ENCODE data around the gene ACAD9. TPM values are rescaled to one million over a fixed set of nuclear protein-coding genes. Genes with fewer than 3 reads are reported as not detected.

ACAD9 gene
- total and polyA plus RNA-seq, 9 of the 15 experiments (the other 6 are each of a cell fraction or from before 2014, with no cell fraction given), result 10.2 to 32.6 (median 22.8) TPM

GRCh38 chr3:128867200-128868125 is 12.0 kb upstream of the ACAD9 start (continued):
- no peak for TF ChIP-seq DEAF1 (CRISPR knock-in tag; IDR thresholded peaks at IDR 0.05)
- no peak for TF ChIP-seq FOXP1 (CRISPR knock-in tag; IDR thresholded peaks at IDR 0.05)
- peak; percentile 66 for TF ChIP-seq CHD4 (IDR thresholded peaks at IDR 0.05; ENCODE audit: insufficient read depth, insufficient replicate concordance, low read depth, low read length, poor library complexity, severe bottlenecking)
- peak in 1 of 2 experiments; percentile 56; a peak in 1 of 4 replicates for TF ChIP-seq TRIM24 (IDR thresholded peaks at IDR 0.05)
- TF ChIP-seq BACH1 (tag; IDR thresholded peaks at IDR 0.05), result no peak; the same call in 1 of the 2 replicates
- TF ChIP-seq ZNF707 (CRISPR knock-in tag; conservative IDR thresholded peaks at IDR 0.05), result no peak
- no peak for TF ChIP-seq MYC (IDR thresholded peaks at IDR 0.05; ENCODE audit: low read depth, low read length)
- TF ChIP-seq MYC (CRISPR knock-in tag; IDR thresholded peaks at IDR 0.05; ENCODE audit: borderline replicate concordance, low read depth), result no peak
- peak; percentile 91 for TF ChIP-seq MAFF (IDR thresholded peaks at IDR 0.05; ENCODE audit: low read length)
- no peak for TF ChIP-seq ZNF830 (CRISPR knock-in tag; IDR thresholded peaks at IDR 0.05)
- TF ChIP-seq CCAR2 (IDR thresholded peaks at IDR 0.05; ENCODE audit: low read depth, low read length), result no peak
- no peak for TF ChIP-seq AFF4 (CRISPR knock-in tag; IDR thresholded peaks at IDR 0.05)
- TF ChIP-seq ZNF274 (IDR thresholded peaks at IDR 0.05; ENCODE audit: borderline replicate concordance, low read depth, low read length), result no peak
- TF ChIP-seq THRA (IDR thresholded peaks at IDR 0.05), result no peak
- TF ChIP-seq JUND (IDR thresholded peaks at IDR 0.05; ENCODE audit: borderline replicate concordance, low read depth, low read length), result no peak
- TF ChIP-seq JUND (tag; IDR thresholded peaks at IDR 0.05; ENCODE audit: borderline replicate concordance, low read depth, low read length), result no peak
- TF ChIP-seq MAZ (CRISPR knock-in tag; conservative IDR thresholded peaks at IDR 0.05 in 1 of 2, IDR thresholded peaks at IDR 0.05 in 1 of 2), result no peak
